WTC11 (cell line): ENCODE data around the gene STX8. TPM values are rescaled to one million over a fixed set of nuclear protein-coding genes. Genes with fewer than 3 reads are reported as not detected.
"Not testable (repeated sequence)": the region's sequence is repeated elsewhere in the genome, so short reads cannot be mapped to it uniquely, and the experiment has no call there.

Source experiments
- ATAC-seq: fragments of 200-7000 bp; cut with Tn5 transposase; 2 replicates; pipeline ENCODE4 v1.10.0; 2021; ENCODE audit warnings: mild to moderate bottlenecking, moderate library complexity
- CTCF ChIA-PET: fragments of 300-600 bp; sonication (Branson Sonifier 250); formaldehyde crosslinking; loops from one replicate; lab custom pipeline; 2021; ENCODE audit warnings: antibody characterized with exemption; lab: Charles Lee
- POLR2A ChIA-PET: fragments of 350-600 bp; sonication (Branson Sonifier 250); formaldehyde crosslinking; loops from one replicate; lab custom pipeline; 2021; ENCODE audit warnings: antibody characterized with exemption; lab: Charles Lee
- DNase-seq: peaks from one replicate; pipeline ENCODE4 v3.0.0; 2021; ENCODE audit warnings: low spot score
- H3K27ac Mint-ChIP-seq: 2 replicates; pipeline ENCODE4 v1.8.0; 2021; ENCODE audit warnings: mixed read lengths
- H3K27me3 Mint-ChIP-seq: 2 replicates; pipeline ENCODE4 v1.8.0; 2021; ENCODE audit warnings: low read depth, mild to moderate bottlenecking, moderate library complexity, mixed read lengths
- H3K36me3 Mint-ChIP-seq: 2 replicates; pipeline ENCODE4 v1.8.0; 2021; ENCODE audit warnings: mixed read lengths
- H3K4me1 Mint-ChIP-seq: 2 replicates; pipeline ENCODE4 v1.8.0; 2022; ENCODE audit warnings: mixed read lengths
- H3K4me3 Mint-ChIP-seq: 2 replicates; pipeline ENCODE4 v1.8.0; 2021; ENCODE audit warnings: mild to moderate bottlenecking, moderate library complexity, mixed read lengths
- H3K9me3 Mint-ChIP-seq: 2 replicates; pipeline ENCODE4 v1.8.0; 2021; ENCODE audit warnings: mixed read lengths
- CTCF ChIP-seq: fragments of 200-600 bp; IDR thresholded peaks from 2 replicates; pipeline ENCODE4 v1.8.0; 2022; ENCODE audit warnings: antibody characterized with exemption
- E2F1 ChIP-seq: sonication (generic); formaldehyde crosslinking; IDR thresholded peaks from 2 replicates; pipeline ENCODE4 v1.8.0; 2022; ENCODE audit warnings: mild to moderate bottlenecking, missing genetic modification reagents
- FOXJ3 ChIP-seq: sonication (generic); formaldehyde crosslinking; IDR thresholded peaks from 2 replicates; pipeline ENCODE4 v1.9.0; 2021; ENCODE audit warnings: missing genetic modification reagents, mild to moderate bottlenecking, borderline replicate concordance
- IRF2 ChIP-seq: sonication (generic); formaldehyde crosslinking; IDR thresholded peaks from 2 replicates; pipeline ENCODE4 v1.8.0; 2022; ENCODE audit warnings: low read depth, missing genetic modification reagents, borderline replicate concordance
- MYBL2 ChIP-seq: sonication (generic); formaldehyde crosslinking; IDR thresholded peaks from 2 replicates; pipeline ENCODE4 v1.8.1; 2023; ENCODE audit warnings: mild to moderate bottlenecking, moderate library complexity, missing genetic modification reagents
- OVOL2 ChIP-seq: fragments of 250-450 bp; sonication (Bioruptor Pico); IDR thresholded peaks from 2 replicates; pipeline ENCODE4 v1.9.0; 2021; ENCODE audit warnings: mild to moderate bottlenecking, borderline replicate concordance
- RELA ChIP-seq: sonication (generic); formaldehyde crosslinking; IDR thresholded peaks from 2 replicates; pipeline ENCODE4 v1.8.1; 2022; ENCODE audit warnings: missing genetic modification reagents, mild to moderate bottlenecking, borderline replicate concordance
- SMAD3 ChIP-seq: sonication (generic); formaldehyde crosslinking; IDR thresholded peaks from 2 replicates; pipeline ENCODE4 v1.8.0; 2022; ENCODE audit warnings: missing genetic modification reagents, mild to moderate bottlenecking, borderline replicate concordance
- SMAD4 ChIP-seq: sonication (generic); formaldehyde crosslinking; IDR thresholded peaks from 2 replicates; pipeline ENCODE4 v1.8.0; 2022; ENCODE audit warnings: mild to moderate bottlenecking, missing genetic modification reagents
- TCF7 ChIP-seq: sonication (generic); formaldehyde crosslinking; IDR thresholded peaks from 2 replicates; pipeline ENCODE4 v1.8.0; 2022; ENCODE audit warnings: mild to moderate bottlenecking, low read depth, missing genetic modification reagents, moderate library complexity
- ZBTB21 ChIP-seq: sonication (generic); formaldehyde crosslinking; IDR thresholded peaks from 2 replicates; pipeline ENCODE4 v1.8.1; 2023; ENCODE audit warnings: mild to moderate bottlenecking, missing genetic modification reagents, borderline replicate concordance
- ZNF138 ChIP-seq: sonication (generic); formaldehyde crosslinking; conservative IDR thresholded peaks from 2 replicates; pipeline ENCODE4 v1.8.1; 2022; ENCODE audit warnings: mild to moderate bottlenecking, moderate library complexity, missing genetic modification reagents
- ZNF219 ChIP-seq: sonication (generic); formaldehyde crosslinking; IDR thresholded peaks from 2 replicates; pipeline ENCODE4 v1.8.0; 2023; ENCODE audit warnings: missing genetic modification reagents, mild to moderate bottlenecking, borderline replicate concordance
- ZNF396 ChIP-seq: fragments of 250-450 bp; sonication (Bioruptor Pico); IDR thresholded peaks from 2 replicates; pipeline ENCODE4 v1.8.0; 2021; ENCODE audit warnings: mild to moderate bottlenecking, moderate library complexity, borderline replicate concordance
- ZNF671 ChIP-seq: fragments of 250-450 bp; sonication (Bioruptor Pico); IDR thresholded peaks from 2 replicates; pipeline ENCODE4 v1.8.0; 2021; ENCODE audit warnings: mild to moderate bottlenecking
- total RNA-seq: library from RNA; stranded (reverse); gene quantifications from 3 replicates; pipeline ENCODE4 v1.2.3, GENCODE V29; 2021

STX8 gene
- total RNA-seq, 1 experiment from 2014 or later: 39.9 TPM

- TF ChIP-seq CTCF (no peak), MYBL2 (CRISPR knock-in tag) (no peak), E2F1 (no peak), TCF7 (CRISPR knock-in tag) (no peak), ZNF219 (CRISPR knock-in tag) (no peak)
Observed at GRCh38 chr17:9568957-9569588, 6.5 kb downstream of the STX8 start (continued).

- TF ChIP-seq E2F1: no peak
- TF ChIP-seq, all 79 proteins: peak for 0
- ChIA-PET CTCF (no interaction called here), POLR2A (no interaction called here)
- no peak for ATAC-seq
- Mint-ChIP-seq H3K4me3 (no peak overlapping the region), H3K9me3 (no peaks in the 10 kb centered on the region; the same call in 1 of the 2 replicates), H3K27ac (no peak overlapping the region), H3K27me3 (no peaks in the 10 kb centered on the region), H3K4me1 (no peaks in the 10 kb centered on the region), H3K36me3 (peaks cover 12% of the 10 kb centered on the region)
- no peak for DNase-seq
Observed at GRCh38 chr17:9568004-9568403, 7.6 kb downstream of the STX8 start.

- POLR2A ChIA-PET, CTCF ChIA-PET, H3K27me3 Mint-ChIP-seq, H3K4me1 Mint-ChIP-seq, DNase-seq, H3K27ac Mint-ChIP-seq, H3K9me3 Mint-ChIP-seq, ATAC-seq, H3K4me3 Mint-ChIP-seq: not testable (repeated sequence)
- peaks cover 12% of the 10 kb centered on the region for H3K36me3 Mint-ChIP-seq
Observed at GRCh38 chr17:9566739-9567138, 8.9 kb downstream of the STX8 start.

- H3K36me3 Mint-ChIP-seq: peaks cover 12% of the 10 kb centered on the region
- no peak overlapping the region for H3K27ac Mint-ChIP-seq
- no peaks in the 10 kb centered on the region for H3K27me3 Mint-ChIP-seq
- H3K4me1 Mint-ChIP-seq: no peaks in the 10 kb centered on the region
- ATAC-seq: no peak
- 0 out of 2 replicates have a peak, but pooled peaks cover 6% of the 10 kb centered on the region for H3K9me3 Mint-ChIP-seq
- TF ChIP-seq SMAD4 (CRISPR knock-in tag) (no peak), OVOL2 (CRISPR knock-in tag) (no peak), SMAD3 (CRISPR knock-in tag) (no peak), ZNF138 (CRISPR knock-in tag) (no peak), FOXJ3 (CRISPR knock-in tag) (no peak), ZBTB21 (CRISPR knock-in tag) (no peak), ZNF671 (CRISPR knock-in tag) (no peak), ZNF396 (CRISPR knock-in tag) (no peak), RELA (CRISPR knock-in tag) (no peak), IRF2 (CRISPR knock-in tag) (no peak)
- TF ChIP-seq, all 79 proteins: peak for 0
- ChIA-PET POLR2A (no interaction called here), CTCF (no interaction called here)
- H3K4me3 Mint-ChIP-seq: no peak overlapping the region
- DNase-seq: no peak
Observed at GRCh38 chr17:9566067-9566466, 9.6 kb downstream of the STX8 start.
